GM23338 (cell line): ENCODE data around the gene NEK4. TPM values are rescaled to one million over a fixed set of nuclear protein-coding genes. Genes with fewer than 3 reads are reported as not detected.

Experiments
- ATAC-seq: fragments of 200-7000 bp; cut with Tn5 transposase; 3 replicates; pipeline ENCODE4 v1.9.1; 2020
- DNase-seq: peaks from one replicate; pipeline ENCODE4 v3.0.0-alpha.2; 2015; ENCODE audit warnings: low spot score
- H2AFZ ChIP-seq: fragments of 200-600 bp; sonication (generic); 2 replicates; pipeline ENCODE4 v1.8.0; 2016; ENCODE audit warnings: antibody characterized with exemption, mild to moderate bottlenecking, moderate library complexity
- H3F3A ChIP-seq: fragments of 200-600 bp; sonication (generic); replicated peaks from 2 replicates; pipeline ENCODE4 v1.8.0; 2017; ENCODE audit warnings: antibody characterized with exemption, mixed run types, low read depth
- H3K27ac ChIP-seq: fragments of 200-600 bp; sonication (generic); 2 replicates; pipeline ENCODE4 v1.6.1; 2016; ENCODE audit warnings: low read depth
- H3K27me3 ChIP-seq: fragments of 200-600 bp; sonication (generic); 2 replicates; pipeline ENCODE4 v1.8.0; 2016; ENCODE audit warnings: mild to moderate bottlenecking, mixed run types, moderate library complexity; ENCODE audit not compliant: insufficient read depth
- H3K36me3 ChIP-seq: fragments of 200-600 bp; sonication (generic); 2 replicates; pipeline ENCODE4 v1.8.0; 2016; ENCODE audit warnings: mild to moderate bottlenecking; ENCODE audit not compliant: insufficient read depth
- H3K4me1 ChIP-seq: fragments of 200-600 bp; sonication (generic); 2 replicates; pipeline ENCODE4 v1.8.0; 2016; ENCODE audit warnings: mild to moderate bottlenecking, moderate library complexity; ENCODE audit not compliant: insufficient read depth
- H3K4me2 ChIP-seq: fragments of 200-600 bp; sonication (generic); 2 replicates; pipeline ENCODE4 v1.7.1; 2017; ENCODE audit warnings: mixed run types
- H3K4me3 ChIP-seq: fragments of 200-600 bp; sonication (generic); 2 replicates; pipeline ENCODE4 v1.6.1; 2016; ENCODE audit warnings: mixed run types
- H3K79me2 ChIP-seq: fragments of 200-600 bp; sonication (generic); replicated peaks from 2 replicates; pipeline ENCODE4 v1.8.0; 2017; ENCODE audit warnings: mild to moderate bottlenecking; ENCODE audit not compliant: insufficient read depth
- H3K9me2 ChIP-seq: fragments of 200-600 bp; sonication (generic); 2 replicates; pipeline ENCODE4 v1.8.0; 2017; ENCODE audit not compliant: insufficient read depth
- H4K20me1 ChIP-seq: fragments of 200-600 bp; sonication (generic); replicated peaks from 2 replicates; pipeline ENCODE4 v1.8.0; 2017; ENCODE audit warnings: mild to moderate bottlenecking; ENCODE audit not compliant: insufficient read depth
- H3K27ac Mint-ChIP-seq: 2 replicates; pipeline ENCODE4 v1.8.0; 2020; ENCODE audit warnings: inconsistent platforms, mild to moderate bottlenecking, moderate library complexity, mixed read lengths
- H3K27me3 Mint-ChIP-seq: 3 replicates; pipeline ENCODE4 v1.8.0; 2022; ENCODE audit warnings: low read depth, mild to moderate bottlenecking, moderate library complexity, mixed read lengths, inconsistent platforms; ENCODE audit not compliant: insufficient read depth, poor library complexity
- H3K36me3 Mint-ChIP-seq: 3 replicates; pipeline ENCODE4 v1.8.0; 2021; ENCODE audit warnings: low read depth, mild to moderate bottlenecking, inconsistent platforms, moderate library complexity, mixed read lengths
- H3K4me1 Mint-ChIP-seq: 3 replicates; pipeline ENCODE4 v1.8.0; 2020; ENCODE audit warnings: mild to moderate bottlenecking, inconsistent platforms, mixed read lengths
- H3K4me3 Mint-ChIP-seq: 3 replicates; pipeline ENCODE4 v1.8.0; 2021; ENCODE audit warnings: moderate library complexity, mild to moderate bottlenecking, inconsistent platforms, mixed read lengths
- H3K9me3 Mint-ChIP-seq: 3 replicates; pipeline ENCODE4 v1.8.0; 2020; ENCODE audit warnings: moderate library complexity, mild to moderate bottlenecking, inconsistent platforms, mixed read lengths
- CREB1 ChIP-seq: fragments of 250-450 bp; sonication (Bioruptor Pico); IDR thresholded peaks from 2 replicates; pipeline ENCODE4 v1.5.0; 2020; ENCODE audit warnings: low read depth, mild to moderate bottlenecking, moderate library complexity
- EZH2 ChIP-seq: fragments of 200-600 bp; sonication (generic); IDR thresholded peaks from one replicate; pipeline ENCODE4 v1.8.0; 2017; ENCODE audit warnings: antibody characterized with exemption, mild to moderate bottlenecking, low read depth; ENCODE audit not compliant: unreplicated experiment
- EZH2phosphoT487 ChIP-seq: fragments of 200-600 bp; sonication (generic); IDR thresholded peaks from one replicate; pipeline ENCODE4 v1.8.1; 2018; ENCODE audit warnings: antibody characterized with exemption; ENCODE audit not compliant: unreplicated experiment
- NANOG ChIP-seq: IDR thresholded peaks from 2 replicates; pipeline ENCODE4 v1.6.1; 2016; ENCODE audit warnings: antibody characterized with exemption, borderline replicate concordance
- POLR2AphosphoS5 ChIP-seq: IDR thresholded peaks from 2 replicates; pipeline ENCODE4 v1.6.1; 2016; ENCODE audit warnings: antibody characterized with exemption, low read depth
- STAT1 ChIP-seq: IDR thresholded peaks from one replicate; pipeline ENCODE4 v1.6.1; 2016; ENCODE audit warnings: antibody characterized with exemption; ENCODE audit not compliant: unreplicated experiment
- ZNF114 ChIP-seq: fragments of 250-450 bp; sonication (Bioruptor Pico); IDR thresholded peaks from 2 replicates; pipeline ENCODE4 v1.5.0; 2020; ENCODE audit warnings: mild to moderate bottlenecking, moderate library complexity
- ZNF331 ChIP-seq: fragments of 250-450 bp; sonication (Bioruptor Pico); IDR thresholded peaks from 2 replicates; pipeline ENCODE4 v1.5.0; 2020; ENCODE audit warnings: low read depth, mild to moderate bottlenecking, moderate library complexity
- polyA plus RNA-seq: library from polyadenylated mRNA; unstranded; fragments of >200 nt; fragmentation: Nextera tagmentation; extraction: Ambion mirVana; gene quantifications from 2 replicates; pipeline ENCODE4 v1.2.1, GENCODE V29; 2016
- total RNA-seq: library from RNA; depleted of rRNA; stranded (reverse); fragments of >200 nt; shearing (Covaris generic); gene quantifications from 2 replicates; pipeline ENCODE4 v1.2.3, GENCODE V29; 2014
- TF ChIP-seq, protein P1 (sequence below), 2 experiments: fragments of 200-600 bp in 1 of 2; sonication (generic) in 1 of 2; conservative IDR thresholded peaks; 2 replicates each; pipeline versions ENCODE4 v1.5.1 to v1.6.1; 2016 to 2017; ENCODE audit warnings: antibody characterized with exemption in 2 of 2, low read depth in 2 of 2, mild to moderate bottlenecking in 2 of 2, moderate library complexity in 1 of 2
- TF ChIP-seq, protein P2 (sequence below): IDR thresholded peaks from one replicate; pipeline ENCODE4 v1.6.1; 2018; ENCODE audit warnings: antibody characterized with exemption; ENCODE audit not compliant: unreplicated experiment
- TF ChIP-seq, protein P3 (sequence below): IDR thresholded peaks from 2 replicates; pipeline ENCODE4 v1.6.1; 2016; ENCODE audit warnings: antibody characterized with exemption

NEK4 gene
- total and polyA plus RNA-seq, 2 experiments from 2014 or later, result 8.6 to 42.7 TPM

DNA sequence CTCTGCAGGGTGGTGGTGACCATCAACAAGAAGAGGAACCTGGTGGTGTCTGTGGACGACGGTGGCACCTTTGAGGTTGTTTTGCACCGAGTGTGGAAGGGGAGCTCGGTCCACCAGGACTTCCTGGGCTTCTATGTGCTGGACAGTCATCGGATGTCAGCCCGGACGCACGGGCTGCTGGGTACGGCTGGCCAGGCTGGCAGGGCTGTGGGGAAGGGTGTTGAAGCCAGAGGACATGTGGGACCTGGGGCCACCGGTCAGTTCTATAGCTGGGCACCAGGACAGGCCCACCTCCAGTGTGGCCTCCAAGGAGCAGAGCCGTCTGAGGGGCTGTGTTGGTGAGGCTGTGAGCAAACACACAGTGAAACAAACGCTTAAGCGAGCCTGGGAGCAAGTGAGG lies 20.0 kb upstream of the NEK4 start:
- TF ChIP-seq CREB1 (CRISPR knock-in tag) (no peak), ZNF114 (CRISPR knock-in tag) (no peak), NANOG (no peak)
- H3K4me2 ChIP-seq, result no peak overlapping the region
- H3K9me2 ChIP-seq, result no peaks in the 10 kb centered on the region
- Mint-ChIP-seq H3K36me3 (no peaks in the 10 kb centered on the region; the same call in 2 of the 3 replicates), H3K27ac (no peak overlapping the region), H3K4me3 (no peak overlapping the region), H3K9me3 (no peaks in the 10 kb centered on the region), H3K27me3 (peaks cover 23% of the 10 kb centered on the region), H3K4me1 (no peaks in the 10 kb centered on the region; the same call in 2 of the 3 replicates)
- H3K79me2 ChIP-seq, result no peaks in the 10 kb centered on the region
- no peaks in the 10 kb centered on the region for H3F3A ChIP-seq
- no peak for ATAC-seq
- H3K4me1 ChIP-seq, result no peaks in the 10 kb centered on the region
- H3K4me3 ChIP-seq, result no peak overlapping the region
- H4K20me1 ChIP-seq, result no peaks in the 10 kb centered on the region
- H2AFZ ChIP-seq, result no peak overlapping the region
- H3K27ac ChIP-seq, result no peak overlapping the region
- DNase-seq, result no peak
- H3K27me3 ChIP-seq, result no peaks in the 10 kb centered on the region
- no peaks in the 10 kb centered on the region for H3K36me3 ChIP-seq

DNA sequence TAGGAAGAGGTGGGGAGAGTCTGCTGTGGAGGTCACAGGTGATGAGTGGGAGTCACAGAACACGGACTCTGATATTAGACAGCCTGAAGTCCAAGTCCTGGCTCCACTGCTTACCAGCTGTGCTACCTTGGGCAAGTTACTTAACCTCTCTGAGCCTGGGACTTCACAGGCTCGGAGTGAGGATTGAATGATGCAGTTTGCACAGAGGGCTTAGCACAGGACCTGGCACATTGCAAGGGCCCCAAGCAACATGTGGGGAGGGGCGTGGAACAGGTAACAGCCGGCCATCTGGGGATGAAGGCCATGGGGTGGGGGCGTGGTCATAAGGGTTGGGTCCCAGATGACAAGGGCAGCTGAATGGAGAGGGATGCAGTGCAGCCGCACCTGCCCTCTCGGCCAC lies 19.6 kb upstream of the NEK4 start:
- no peak overlapping the region for H2AFZ ChIP-seq
- H3K27me3 ChIP-seq, result no peaks in the 10 kb centered on the region
- H3K27me3 Mint-ChIP-seq, result peaks cover 26% of the 10 kb centered on the region
- ATAC-seq (no peak), DNase-seq (no peak)
- H3K27ac Mint-ChIP-seq, result no peak overlapping the region
- no peaks in the 10 kb centered on the region for H3K4me1 ChIP-seq
- H3K4me3 Mint-ChIP-seq, result no peak overlapping the region
- no peaks in the 10 kb centered on the region for H3K79me2 ChIP-seq
- no peaks in the 10 kb centered on the region for H3F3A ChIP-seq
- H4K20me1 ChIP-seq, result no peaks in the 10 kb centered on the region
- no peak overlapping the region for H3K4me2 ChIP-seq
- H3K9me3 Mint-ChIP-seq, result no peaks in the 10 kb centered on the region
- no peaks in the 10 kb centered on the region for H3K9me2 ChIP-seq
- H3K36me3 Mint-ChIP-seq, result no peaks in the 10 kb centered on the region; the same call in 2 of the 3 replicates
- no peak overlapping the region for H3K4me3 ChIP-seq
- no peaks in the 10 kb centered on the region; the same call in 2 of the 3 replicates for H3K4me1 Mint-ChIP-seq
- H3K36me3 ChIP-seq, result no peaks in the 10 kb centered on the region
- no peak overlapping the region for H3K27ac ChIP-seq
- TF ChIP-seq EZH2, result no peak
- TF ChIP-seq EZH2phosphoT487, result no peak
- TF ChIP-seq, protein P1, sequence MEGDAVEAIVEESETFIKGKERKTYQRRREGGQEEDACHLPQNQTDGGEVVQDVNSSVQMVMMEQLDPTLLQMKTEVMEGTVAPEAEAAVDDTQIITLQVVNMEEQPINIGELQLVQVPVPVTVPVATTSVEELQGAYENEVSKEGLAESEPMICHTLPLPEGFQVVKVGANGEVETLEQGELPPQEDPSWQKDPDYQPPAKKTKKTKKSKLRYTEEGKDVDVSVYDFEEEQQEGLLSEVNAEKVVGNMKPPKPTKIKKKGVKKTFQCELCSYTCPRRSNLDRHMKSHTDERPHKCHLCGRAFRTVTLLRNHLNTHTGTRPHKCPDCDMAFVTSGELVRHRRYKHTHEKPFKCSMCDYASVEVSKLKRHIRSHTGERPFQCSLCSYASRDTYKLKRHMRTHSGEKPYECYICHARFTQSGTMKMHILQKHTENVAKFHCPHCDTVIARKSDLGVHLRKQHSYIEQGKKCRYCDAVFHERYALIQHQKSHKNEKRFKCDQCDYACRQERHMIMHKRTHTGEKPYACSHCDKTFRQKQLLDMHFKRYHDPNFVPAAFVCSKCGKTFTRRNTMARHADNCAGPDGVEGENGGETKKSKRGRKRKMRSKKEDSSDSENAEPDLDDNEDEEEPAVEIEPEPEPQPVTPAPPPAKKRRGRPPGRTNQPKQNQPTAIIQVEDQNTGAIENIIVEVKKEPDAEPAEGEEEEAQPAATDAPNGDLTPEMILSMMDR (conservative IDR thresholded peaks at IDR 0.05; ENCODE audit: low read depth in 2 of 2), result no peak
- TF ChIP-seq CREB1 (CRISPR knock-in tag), result no peak
- TF ChIP-seq ZNF331 (CRISPR knock-in tag), result no peak
- TF ChIP-seq STAT1, result no peak
- TF ChIP-seq POLR2AphosphoS5, result no peak
- TF ChIP-seq NANOG, result no peak
- TF ChIP-seq, protein P2, sequence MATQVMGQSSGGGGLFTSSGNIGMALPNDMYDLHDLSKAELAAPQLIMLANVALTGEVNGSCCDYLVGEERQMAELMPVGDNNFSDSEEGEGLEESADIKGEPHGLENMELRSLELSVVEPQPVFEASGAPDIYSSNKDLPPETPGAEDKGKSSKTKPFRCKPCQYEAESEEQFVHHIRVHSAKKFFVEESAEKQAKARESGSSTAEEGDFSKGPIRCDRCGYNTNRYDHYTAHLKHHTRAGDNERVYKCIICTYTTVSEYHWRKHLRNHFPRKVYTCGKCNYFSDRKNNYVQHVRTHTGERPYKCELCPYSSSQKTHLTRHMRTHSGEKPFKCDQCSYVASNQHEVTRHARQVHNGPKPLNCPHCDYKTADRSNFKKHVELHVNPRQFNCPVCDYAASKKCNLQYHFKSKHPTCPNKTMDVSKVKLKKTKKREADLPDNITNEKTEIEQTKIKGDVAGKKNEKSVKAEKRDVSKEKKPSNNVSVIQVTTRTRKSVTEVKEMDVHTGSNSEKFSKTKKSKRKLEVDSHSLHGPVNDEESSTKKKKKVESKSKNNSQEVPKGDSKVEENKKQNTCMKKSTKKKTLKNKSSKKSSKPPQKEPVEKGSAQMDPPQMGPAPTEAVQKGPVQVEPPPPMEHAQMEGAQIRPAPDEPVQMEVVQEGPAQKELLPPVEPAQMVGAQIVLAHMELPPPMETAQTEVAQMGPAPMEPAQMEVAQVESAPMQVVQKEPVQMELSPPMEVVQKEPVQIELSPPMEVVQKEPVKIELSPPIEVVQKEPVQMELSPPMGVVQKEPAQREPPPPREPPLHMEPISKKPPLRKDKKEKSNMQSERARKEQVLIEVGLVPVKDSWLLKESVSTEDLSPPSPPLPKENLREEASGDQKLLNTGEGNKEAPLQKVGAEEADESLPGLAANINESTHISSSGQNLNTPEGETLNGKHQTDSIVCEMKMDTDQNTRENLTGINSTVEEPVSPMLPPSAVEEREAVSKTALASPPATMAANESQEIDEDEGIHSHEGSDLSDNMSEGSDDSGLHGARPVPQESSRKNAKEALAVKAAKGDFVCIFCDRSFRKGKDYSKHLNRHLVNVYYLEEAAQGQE, result no peak
- TF ChIP-seq, protein P3, sequence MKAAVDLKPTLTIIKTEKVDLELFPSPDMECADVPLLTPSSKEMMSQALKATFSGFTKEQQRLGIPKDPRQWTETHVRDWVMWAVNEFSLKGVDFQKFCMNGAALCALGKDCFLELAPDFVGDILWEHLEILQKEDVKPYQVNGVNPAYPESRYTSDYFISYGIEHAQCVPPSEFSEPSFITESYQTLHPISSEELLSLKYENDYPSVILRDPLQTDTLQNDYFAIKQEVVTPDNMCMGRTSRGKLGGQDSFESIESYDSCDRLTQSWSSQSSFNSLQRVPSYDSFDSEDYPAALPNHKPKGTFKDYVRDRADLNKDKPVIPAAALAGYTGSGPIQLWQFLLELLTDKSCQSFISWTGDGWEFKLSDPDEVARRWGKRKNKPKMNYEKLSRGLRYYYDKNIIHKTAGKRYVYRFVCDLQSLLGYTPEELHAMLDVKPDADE, result no peak
